ENCODE results near the gene RPS8. TPM values are rescaled to one million over a fixed set of nuclear protein-coding genes. Genes with fewer than 3 reads are reported as not detected.
"Not testable (repeated sequence)": the region's sequence is repeated elsewhere in the genome, so short reads cannot be mapped to it uniquely, and the experiment has no call there.

Gene RPS8
- total RNA-seq (2014; rRNA removed; shearing (Covaris generic)) = 2,959 and 3,013 TPM in 2 replicates
- polyA plus RNA-seq (2015; cell fraction: cytosol; rRNA removed) = 3,238 and 3,344 TPM in 2 replicates
- polyA plus RNA-seq (2015; cell fraction: nucleus; rRNA removed) = 950 and 1,007 TPM in 2 replicates

DNA sequence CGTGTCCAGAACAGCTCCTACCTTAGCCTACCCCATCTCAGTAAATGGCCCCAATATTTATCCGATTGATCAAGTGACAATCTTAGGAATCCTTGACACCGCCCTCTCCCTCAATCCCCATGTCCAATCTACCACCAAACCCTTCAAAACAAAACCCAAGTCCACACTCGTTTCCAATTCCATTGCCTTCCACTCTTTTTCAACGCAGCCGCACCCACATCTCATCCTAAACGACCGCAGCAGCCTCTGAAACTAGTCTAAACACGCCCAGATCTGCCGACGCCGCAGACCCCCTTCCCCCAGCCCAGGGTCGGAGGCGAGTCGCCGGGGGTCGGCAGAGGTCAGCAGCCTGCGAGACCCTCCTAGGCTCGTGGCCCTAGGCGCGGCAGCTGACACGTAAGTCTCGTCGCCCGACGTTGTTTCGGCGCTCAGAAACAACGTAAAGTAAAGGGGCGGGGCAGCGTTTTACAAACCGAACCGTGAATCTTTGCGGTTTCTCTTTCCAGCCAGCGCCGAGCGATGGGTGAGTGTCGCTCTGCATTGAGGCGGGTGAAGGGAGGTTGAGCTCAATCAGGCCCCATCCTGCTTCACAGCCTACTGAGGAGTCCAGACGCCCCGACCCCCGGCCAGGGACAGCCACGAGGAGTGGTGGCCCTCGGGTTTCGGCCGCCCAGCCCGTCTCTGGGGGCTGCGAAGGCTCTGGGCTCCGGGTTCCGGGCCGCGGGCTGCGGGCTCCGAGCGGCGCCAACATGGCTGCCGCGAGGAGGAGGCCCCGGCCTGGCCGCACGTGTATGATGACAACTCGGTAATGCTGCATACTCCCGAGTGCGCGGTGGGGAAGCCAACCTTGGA, at the start of gene RPS8:
Gene RPS8, plus strand, starts transcription at position 463 of the 852 bp plus-strand sequence. Its CDS starts 57 bp downstream, at position 520.
- peak; percentile 88 for DNase-seq (ENCODE audit: low read depth)

DNA sequence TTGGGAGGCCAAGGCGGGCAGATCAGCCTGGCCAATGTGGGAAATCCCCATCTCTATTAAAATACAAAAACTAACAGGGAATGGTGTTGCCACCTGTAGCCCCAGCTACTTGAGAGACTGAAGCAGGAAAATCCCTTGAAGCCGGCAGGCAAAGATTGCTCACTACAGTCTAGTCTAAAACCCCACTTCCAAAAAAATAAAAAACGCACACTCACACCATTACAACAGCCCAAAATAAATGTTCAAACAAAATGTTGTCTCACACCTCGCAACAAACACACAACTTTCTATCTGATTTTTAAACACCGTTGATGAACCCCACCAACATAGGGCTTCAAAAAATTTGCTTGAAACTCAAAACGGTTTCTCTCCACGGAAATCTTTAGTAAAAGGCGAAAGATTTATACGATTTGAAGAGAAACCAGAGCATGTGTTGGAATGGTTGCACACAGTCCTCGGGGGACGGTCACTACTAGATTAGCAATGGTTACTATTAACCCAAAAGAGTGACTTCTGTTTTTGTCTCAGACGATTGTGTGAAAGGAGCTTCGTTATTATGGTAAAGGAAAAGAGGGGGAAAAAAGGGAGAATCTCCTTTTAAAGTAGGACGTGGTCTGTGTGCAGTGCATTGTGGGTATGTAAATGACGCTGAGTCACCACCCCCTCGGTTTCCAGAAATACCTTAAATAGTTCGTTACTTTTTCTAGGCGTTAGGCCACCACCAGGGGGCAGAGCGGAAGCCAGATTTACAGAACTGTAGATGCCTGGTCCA, 44.4 kb upstream of the RPS8 start, which contains the start of gene RNU5D-1:
Gene RNU5D-1, minus strand, starts transcription at position 430 of the 772 bp plus-strand sequence.
- peak; percentile 100 for DNase-seq (ENCODE audit: low read depth)

DNA sequence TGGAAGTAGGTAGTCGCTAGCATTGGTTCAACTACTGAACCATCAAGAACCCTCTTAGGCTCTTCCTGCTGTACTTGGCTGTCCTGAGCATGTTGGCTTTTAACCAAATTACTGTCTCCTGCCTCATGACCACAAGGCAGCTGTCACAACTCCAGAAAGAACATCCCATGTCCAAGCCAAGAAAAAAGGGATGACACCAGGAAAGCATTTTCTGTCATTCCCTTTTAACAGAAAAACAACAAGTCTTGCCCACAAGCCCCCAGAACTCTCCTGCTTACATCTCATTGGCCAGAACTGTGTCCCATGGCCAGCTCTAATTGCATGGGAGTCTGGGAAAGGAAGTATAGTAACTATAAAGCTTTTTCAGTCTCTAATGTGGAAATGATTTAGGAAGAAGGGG, 42.0 kb upstream of the RPS8 start:
- peak; percentile 64 for DNase-seq (ENCODE audit: low read depth)

DNA sequence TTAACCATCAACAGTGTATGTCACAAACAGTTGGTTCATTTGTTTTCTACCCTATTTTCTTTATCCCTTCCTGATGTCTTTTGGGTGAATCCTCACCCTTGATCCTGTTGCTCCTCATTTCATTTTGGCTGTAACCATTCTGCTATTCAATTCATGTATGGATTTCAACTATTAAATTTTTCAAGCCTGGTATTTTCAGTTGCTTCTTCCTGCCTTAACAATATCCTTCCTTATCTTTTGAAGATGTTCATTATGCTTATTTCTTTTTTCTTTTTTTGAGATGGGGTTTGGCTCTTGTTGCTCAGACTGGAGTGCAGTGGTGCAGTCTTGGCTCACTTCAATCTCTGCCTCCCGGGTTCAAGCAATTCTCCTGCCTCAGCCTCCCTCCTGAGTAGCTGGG, 41.6 kb upstream of the RPS8 start:
- no peak for DNase-seq (ENCODE audit: low read depth)

DNA sequence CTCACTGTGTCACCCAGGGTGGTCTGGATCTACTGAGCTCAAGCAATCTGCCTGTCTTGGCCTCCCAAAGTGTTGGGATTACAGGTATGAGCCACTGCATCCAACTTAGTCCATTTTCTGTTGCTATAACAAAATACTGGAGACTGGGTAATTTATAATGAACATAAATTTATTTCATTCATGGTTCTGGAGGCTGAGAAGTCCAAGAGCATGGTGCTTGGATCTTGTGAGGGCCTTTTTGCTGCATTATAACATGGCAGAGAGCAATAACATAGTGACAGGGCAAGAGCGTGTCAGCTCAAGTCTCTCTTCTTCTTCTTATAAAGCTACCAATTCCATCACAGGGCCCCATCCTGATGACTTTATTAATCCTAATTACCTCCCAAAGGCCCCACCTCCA, 39.3 kb upstream of the RPS8 start:
- DNase-seq (ENCODE audit: low read depth) = no peak

DNA sequence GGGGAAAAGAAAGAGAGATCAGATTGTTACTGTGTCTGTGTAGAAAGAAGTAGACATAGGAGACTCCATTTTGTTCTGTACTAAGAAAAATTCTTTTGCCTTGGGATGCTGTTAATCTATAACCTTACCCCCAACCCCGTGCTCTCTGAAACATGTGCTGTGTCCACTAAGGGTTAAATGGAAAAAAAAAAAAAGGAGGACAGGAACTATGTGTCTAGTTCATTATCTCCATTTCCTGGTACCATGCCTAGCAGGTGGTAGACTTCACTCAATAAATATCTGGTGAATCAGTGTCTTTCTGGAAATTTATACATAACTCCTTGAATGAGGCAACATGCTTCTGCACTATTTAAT, 36.4 kb upstream of the RPS8 start:
- not testable (repeated sequence) for DNase-seq (ENCODE audit: low read depth)

DNA sequence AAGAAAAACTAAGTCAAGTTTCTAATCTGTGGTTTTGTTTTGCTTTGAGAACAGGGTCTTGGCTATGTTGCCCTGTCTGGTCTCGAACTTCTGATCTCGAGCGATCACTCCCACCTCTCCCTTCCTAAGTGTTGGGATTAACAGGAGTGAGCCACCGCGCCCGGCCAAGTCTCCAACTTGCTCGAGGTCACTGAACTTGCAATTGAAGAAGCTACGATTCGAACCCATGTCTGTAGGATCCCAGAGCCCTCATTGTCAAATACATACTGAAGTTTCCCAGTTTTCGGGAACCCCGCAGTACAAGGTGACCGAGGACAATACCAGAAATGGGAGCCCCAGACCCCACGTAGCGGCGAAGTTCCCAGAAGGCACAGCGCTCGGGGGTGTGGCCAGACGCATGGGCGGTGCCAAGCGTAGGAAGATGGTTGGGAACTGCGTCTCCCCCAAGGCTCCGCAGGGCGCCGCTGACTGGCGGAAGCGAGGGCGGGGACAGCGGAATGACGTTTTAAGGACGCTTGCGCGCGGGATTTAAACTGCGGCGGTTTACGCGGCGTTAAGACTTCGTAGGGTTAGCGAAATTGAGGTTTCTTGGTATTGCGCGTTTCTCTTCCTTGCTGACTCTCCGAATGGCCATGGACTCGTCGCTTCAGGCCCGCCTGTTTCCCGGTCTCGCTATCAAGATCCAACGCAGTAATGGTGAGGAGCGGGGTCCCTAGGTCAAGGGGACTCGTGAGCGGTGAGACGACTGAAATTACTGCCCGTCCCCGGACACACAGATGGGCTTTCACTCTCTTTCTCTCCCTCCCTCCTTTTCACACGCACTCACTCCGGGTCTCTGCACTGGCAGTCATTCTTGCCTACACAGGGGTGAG, 35.8 kb upstream of the RPS8 start, which contains the start of gene KIF2C:
Gene KIF2C, plus strand, starts transcription at position 531 of the 872 bp plus-strand sequence. Its CDS starts 96 bp downstream, at position 627.
- peak; percentile 96 for DNase-seq (ENCODE audit: low read depth)

DNA sequence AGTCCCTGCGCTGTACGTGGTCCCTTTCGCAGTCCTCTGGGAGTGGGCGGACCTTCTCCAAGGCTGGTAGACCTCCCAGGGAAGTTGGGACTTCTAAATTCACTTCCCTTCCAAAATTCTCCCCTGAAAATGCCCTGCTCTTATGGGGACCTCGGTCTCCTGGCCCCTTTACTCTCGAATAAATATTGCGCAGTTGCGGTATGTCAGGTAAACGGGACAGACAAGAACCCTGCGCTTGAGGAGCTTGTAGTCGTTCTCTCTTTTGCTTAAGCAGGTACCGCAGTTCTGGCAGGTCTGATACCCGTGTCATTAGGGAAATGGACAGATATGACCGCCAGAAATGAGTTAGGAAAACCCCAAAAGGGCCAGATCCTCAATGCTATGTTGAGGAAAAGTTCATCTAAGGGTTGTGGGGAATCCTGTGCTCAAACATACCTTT, 35.1 kb upstream of the RPS8 start:
- DNase-seq (ENCODE audit: low read depth) = no peak

DNA sequence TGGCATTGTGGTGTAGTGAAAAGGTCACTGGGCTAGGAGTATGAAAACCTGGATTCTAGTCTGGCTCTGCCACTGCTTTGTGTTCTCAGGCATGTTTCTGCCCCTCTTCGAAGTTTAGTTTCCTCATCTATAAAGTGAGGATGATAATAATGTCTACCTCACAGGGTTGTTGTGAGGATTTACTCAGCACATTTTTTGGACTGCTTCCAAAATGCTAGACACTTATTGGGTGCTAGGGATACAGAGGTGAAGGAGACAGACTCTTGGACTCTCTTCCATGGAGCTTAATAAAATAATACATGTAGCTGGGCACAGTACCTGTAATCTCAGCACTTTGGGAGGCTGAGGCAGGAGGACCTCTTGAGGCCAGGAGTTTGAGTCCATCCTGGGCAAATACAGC, 32.1 kb upstream of the RPS8 start:
- DNase-seq (ENCODE audit: low read depth) = no peak

DNA sequence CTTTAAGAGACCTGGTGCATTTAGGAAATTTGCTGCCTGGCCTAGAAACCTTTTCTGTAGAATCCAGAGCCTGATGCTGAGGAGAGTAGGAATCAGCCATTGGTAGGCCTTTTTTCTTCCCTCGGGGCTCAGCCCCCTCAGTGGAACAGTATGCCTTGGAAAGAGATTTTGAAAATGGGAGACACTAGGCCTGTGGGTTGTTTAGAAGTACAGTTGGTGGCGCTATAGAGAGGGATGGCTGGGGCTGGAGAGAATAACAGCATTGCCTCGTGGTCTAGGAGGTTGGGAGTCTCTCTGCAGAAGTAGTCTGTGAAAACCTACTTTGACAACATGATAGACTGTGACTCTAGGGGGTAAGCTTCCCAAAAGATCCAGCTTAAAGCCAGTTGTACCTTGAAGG, 27.5 kb upstream of the RPS8 start:
- no peak for DNase-seq (ENCODE audit: low read depth)

DNA sequence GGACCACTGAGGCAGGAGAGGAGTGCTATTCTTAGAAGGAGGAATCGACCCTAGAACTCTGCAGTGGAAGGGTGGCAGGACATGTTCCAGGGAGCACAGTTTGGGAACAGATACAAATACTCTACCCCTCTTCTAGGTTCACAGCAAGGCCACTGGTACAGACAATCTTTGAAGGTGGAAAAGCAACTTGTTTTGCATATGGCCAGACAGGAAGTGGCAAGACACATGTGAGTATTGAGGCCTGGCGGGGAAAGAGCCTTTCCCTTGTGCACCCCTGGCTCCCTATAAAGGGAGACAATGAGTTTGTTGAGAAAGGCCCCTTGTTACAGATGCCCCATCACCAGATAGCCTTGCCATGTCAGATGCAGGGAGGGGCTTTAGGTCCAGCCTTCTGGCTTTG, 17.9 kb upstream of the RPS8 start:
- DNase-seq (ENCODE audit: low read depth) = no peak

DNA sequence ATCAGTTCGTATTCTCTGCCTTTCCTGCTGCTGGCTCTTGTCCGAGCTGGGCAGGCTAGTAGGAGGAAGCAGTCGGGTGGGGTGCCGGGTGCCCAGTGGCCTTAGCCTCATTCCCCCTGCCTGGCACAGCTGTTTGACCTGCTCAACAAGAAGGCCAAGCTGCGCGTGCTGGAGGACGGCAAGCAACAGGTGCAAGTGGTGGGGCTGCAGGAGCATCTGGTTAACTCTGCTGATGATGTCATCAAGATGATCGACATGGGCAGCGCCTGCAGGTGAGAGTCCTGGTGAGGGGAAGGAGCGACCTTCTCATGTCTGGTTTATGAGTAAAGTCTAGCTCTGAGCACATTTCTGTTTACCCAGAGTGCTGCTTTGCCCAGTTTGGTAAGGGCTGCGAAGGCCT, 16.3 kb upstream of the RPS8 start:
- no peak for DNase-seq (ENCODE audit: low read depth)

DNA sequence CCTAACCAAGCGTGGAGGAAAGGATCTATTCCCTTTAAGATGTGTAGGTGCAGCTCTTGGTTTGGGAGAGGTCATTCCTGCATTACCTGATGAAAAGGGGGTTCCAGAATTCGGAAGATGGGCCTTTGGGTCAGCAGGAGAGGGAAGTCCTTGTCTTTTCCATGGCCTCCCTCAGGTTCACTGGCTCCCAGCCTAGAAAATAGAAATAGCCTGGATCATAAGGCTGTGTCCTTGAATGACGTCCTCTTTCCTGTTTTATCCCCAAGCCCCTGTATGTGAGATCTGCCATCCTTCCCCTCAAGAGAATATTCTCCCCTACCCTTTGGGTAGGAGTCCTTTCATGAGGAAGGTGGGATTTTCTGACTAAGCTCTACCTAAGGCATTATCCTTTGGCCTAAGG, 14.5 kb upstream of the RPS8 start:
- no peak for DNase-seq (ENCODE audit: low read depth)

DNA sequence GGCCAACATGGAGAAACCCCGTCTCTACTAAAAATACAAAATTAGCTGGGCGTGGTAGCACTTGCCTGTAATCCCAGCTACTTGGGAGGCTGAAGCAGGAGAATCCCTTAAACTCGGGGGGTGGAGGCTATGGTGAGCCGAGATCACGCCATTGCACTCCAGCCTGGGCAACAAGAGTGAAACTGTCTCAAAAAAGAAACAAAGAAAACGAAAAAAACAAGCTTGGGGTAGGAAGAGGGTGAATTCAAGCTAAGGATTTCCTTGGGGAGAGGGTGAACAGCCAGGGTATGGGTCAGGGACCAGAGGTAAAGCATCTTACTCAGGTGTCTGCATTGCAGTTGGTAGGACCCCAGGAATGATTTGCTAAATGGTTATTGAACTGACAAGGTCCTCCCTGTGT, 8.9 kb upstream of the RPS8 start:
- not testable (repeated sequence) for DNase-seq (ENCODE audit: low read depth)

DNA sequence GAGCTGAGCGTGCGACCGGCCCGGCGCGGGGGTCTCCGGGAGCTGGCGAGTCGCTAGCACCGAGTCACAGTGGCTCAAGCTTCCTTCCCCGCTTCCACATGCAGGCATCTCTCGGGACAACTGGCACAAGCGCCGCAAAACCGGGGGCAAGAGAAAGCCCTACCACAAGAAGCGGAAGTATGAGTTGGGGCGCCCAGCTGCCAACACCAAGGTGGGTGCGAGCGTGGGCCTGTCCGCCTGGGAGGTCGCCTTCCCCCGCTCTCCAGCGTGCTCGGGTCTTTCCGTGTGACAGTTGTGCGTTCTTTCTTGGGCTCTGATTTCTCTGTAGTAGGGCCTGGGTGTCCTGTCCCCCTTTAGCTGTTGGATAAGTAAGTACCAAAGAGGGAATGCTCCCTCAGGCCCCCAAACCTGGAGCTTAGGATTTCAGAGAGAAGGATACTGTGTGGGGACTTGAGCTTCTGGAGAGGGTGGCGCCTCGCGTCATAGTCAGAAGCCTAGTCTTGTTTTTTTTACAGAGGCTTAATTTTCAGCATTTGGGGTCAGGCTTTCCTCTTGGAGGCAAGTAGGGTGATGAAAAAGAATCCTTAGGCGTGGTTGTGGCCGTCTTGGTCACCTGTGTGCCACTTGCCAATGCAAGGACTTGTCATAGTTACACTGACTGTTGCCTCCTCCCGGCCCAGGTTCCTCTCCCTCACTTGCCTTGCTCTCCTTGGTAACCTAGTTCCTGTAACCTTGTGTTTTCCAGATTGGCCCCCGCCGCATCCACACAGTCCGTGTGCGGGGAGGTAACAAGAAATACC, 790 bp downstream of the RPS8 start:
- DNase-seq (ENCODE audit: low read depth) = no peak

DNA sequence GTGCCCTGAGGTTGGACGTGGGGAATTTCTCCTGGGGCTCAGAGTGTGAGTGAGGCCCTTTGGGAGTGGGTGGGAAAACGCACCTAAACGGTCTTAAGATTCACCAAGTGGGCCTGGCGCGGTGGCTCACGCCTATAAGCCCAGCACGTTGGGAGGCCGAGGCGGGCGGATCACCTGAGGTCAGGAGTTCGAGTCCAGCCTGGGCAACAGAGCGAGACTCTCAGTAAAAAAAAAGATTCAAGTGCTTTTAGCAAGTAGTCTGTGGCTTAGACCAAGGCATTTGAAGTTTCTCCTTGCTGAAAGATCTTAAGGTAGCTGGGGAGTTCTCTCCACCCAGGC, 1.4 kb downstream of the RPS8 start:
- no peak for DNase-seq (ENCODE audit: low read depth)

DNA sequence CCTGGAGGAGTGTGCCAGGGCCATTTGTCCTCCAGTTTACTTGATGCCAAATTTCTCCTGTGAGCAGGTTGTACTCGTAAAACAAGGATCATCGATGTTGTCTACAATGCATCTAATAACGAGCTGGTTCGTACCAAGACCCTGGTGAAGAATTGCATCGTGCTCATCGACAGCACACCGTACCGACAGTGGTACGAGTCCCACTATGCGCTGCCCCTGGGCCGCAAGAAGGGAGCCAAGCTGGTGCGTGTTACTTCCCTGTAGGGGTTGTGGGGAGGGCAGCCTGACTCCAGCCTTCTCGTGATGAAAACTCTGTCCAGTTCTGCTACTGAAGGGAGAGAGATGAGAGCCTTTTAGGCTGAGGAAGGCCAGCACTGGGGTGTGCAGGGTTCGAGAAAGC, 2.2 kb downstream of the RPS8 start:
- DNase-seq (ENCODE audit: low read depth) = no peak

DNA sequence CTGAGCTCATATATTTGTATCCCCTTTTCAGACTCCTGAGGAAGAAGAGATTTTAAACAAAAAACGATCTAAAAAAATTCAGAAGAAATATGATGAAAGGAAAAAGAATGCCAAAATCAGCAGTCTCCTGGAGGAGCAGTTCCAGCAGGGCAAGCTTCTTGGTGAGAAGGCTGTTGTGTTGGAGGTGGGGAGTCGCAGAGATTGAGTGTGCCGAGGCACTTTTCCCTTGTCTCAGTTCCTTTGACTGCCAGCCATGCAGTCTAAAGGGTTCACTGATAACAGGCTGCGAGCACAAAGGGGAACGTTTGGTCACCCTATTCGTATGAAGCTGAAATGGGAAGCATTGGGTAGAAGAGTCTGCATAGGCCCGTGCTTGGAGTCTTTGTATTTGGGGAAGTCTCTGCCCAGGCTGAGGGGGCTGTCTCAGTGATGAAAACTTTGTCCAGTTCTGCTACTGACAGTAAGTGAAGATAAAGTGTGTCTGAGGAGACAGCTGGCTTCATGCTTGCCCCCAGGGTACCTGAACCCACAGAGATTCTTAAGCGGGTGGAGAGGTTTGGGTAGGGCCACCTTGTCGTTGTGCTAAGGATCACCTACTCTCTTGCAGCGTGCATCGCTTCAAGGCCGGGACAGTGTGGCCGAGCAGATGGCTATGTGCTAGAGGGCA, 2.8 kb downstream of the RPS8 start:
- DNase-seq (ENCODE audit: low read depth) = no peak

DNA sequence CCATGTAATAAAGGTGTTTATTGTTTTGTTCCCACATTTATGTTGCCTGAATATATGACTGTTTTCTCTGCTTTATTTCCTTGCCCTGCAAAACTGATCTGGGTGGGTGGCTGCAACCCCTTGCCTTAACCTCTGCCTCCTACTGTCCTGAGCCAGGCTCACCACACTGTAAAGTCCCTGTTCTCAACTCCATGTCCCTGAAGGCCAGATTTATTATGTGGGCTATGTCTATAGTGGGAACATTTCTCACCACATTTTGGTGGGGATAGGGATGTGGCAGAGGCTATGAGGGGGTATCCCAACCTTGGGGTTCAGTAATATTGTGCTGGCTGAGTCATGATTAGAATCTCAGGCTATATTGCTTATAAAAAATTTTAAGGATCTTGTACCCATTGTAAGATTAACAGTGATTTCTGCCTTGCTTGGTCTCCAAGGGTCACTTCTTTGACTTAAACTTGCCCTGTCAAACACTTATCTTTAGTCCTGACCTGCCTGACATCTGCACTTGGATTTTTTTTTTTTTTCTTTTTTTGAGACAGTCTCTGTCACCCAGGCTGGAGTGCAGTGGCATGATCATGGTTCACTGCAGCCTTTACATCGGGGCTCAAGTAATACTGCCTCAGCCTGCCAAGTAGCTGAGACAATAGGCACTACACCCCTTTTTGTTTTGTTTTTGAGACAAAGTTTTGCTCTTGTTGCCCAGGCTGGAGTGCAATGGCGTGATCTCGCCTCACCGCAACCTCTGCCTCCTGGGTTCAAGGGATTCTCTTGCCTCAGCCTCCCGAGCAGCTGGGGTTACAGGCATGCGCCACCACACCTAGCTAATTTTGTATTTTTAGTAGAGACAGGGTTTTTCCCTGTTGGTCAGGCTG, 3.6 kb downstream of the RPS8 start:
- no peak for DNase-seq (ENCODE audit: low read depth)
